Sigmoid colon (tissue), 4 donors: ENCODE data around the gene STAT5B.
"Not testable (repeated sequence)": the region's sequence is repeated elsewhere in the genome, so short reads cannot be mapped to it uniquely, and the experiment has no call there.

Experiments used
- EP300 ChIP-seq, 4 donors: sonication (generic); formaldehyde crosslinking; IDR thresholded peaks; one replicate each; pipeline ENCODE4 v1.6.1; 2017; ENCODE audit warnings: antibody characterized with exemption in 4 of 4
- POLR2A ChIP-seq, 2 donors: fragments of 450-650 bp; IDR thresholded peaks; one replicate each; pipeline ENCODE4 v1.6.1; 2016; ENCODE audit warnings: antibody characterized with exemption in 2 of 2, mild to moderate bottlenecking in 2 of 2, moderate library complexity in 2 of 2
- TF ChIP-seq, protein P1 (sequence below), 4 experiments: fragments of 450-650 bp in 3 of 4; fragments of 200-600 bp in 1 of 4; IDR thresholded peaks; one replicate each; pipeline ENCODE4 v1.5.1; 2016 to 2019; ENCODE audit warnings: antibody characterized with exemption in 4 of 4, mild to moderate bottlenecking in 3 of 4, moderate library complexity in 2 of 4

GRCh38 chr17:42211921-42212341 lies 64.3 kb downstream of the STAT5B start:
- TF ChIP-seq POLR2A, EP300 (IDR thresholded peaks at IDR 0.05): not testable (repeated sequence)
- TF ChIP-seq, protein P1, sequence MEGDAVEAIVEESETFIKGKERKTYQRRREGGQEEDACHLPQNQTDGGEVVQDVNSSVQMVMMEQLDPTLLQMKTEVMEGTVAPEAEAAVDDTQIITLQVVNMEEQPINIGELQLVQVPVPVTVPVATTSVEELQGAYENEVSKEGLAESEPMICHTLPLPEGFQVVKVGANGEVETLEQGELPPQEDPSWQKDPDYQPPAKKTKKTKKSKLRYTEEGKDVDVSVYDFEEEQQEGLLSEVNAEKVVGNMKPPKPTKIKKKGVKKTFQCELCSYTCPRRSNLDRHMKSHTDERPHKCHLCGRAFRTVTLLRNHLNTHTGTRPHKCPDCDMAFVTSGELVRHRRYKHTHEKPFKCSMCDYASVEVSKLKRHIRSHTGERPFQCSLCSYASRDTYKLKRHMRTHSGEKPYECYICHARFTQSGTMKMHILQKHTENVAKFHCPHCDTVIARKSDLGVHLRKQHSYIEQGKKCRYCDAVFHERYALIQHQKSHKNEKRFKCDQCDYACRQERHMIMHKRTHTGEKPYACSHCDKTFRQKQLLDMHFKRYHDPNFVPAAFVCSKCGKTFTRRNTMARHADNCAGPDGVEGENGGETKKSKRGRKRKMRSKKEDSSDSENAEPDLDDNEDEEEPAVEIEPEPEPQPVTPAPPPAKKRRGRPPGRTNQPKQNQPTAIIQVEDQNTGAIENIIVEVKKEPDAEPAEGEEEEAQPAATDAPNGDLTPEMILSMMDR (IDR thresholded peaks at IDR 0.05), result not testable (repeated sequence)
